Measurements from ENCODE around the gene INSIG2.
A peak's percentile ranks its signal among the peaks of the same experiment; 100 is the strongest.

Gene INSIG2

DNA sequence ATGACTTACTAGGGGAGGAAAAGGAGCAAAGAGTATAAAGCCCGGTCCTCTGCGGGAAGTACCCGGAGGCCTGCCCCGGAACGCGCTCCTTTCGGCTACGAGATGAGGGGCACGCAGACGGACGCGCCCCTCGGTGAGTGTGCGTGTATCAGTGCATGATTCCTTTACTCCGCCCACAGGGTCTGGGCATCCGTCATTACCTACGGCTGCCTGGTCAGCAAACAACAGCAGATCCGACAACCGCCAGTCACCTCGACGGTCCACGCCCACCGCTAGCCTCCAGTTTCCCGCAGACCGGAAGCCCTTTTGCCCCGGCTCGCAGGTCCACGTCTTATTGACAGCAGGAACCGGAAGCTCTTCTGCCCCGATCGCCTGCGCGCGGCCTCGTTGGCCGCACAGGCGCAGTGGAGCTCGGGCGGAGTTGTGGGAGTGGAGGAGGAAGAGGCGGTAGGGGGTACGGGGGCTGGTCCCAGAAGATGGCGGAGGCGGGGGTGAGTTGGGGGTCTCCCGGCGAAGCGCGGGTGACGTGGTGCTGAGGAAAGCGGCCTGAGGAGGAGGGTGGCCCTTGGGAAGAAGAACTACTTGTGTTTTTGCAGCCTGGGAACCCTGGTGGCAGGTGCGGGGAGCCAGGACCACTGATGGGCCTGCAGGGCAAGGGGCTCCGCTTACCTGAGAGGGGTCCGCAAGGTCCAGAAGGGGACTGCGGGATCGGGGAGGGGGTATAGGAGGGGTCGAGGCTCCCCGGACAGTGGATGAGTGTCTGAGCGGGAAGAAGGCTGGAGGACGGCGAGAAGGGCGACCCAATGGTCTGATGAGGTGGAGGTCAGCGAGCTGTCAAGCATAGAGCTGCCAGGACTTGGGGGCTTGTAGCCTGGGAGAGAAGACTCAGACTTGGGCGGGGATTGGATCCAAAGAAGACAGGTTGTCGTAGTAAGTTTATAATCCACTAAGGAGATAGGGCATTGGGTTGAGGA is at the start of gene INSIG2:
Gene INSIG2 (plus strand): TSS at position 421 of the 974 bp plus-strand sequence. CDS start 8,086 bp downstream, outside the sequence.
- peak; percentile 97 for DNase-seq

- DNase-seq: no peak
Measured at GRCh38 chr2:118040891-118041290, 47.4 kb upstream of the INSIG2 start.

- no peak for DNase-seq
Measured at GRCh38 chr2:118044103-118044716, 44.1 kb upstream of the INSIG2 start.

- DNase-seq: no peak
Measured at GRCh38 chr2:118044854-118045253, 43.4 kb upstream of the INSIG2 start.

DNA sequence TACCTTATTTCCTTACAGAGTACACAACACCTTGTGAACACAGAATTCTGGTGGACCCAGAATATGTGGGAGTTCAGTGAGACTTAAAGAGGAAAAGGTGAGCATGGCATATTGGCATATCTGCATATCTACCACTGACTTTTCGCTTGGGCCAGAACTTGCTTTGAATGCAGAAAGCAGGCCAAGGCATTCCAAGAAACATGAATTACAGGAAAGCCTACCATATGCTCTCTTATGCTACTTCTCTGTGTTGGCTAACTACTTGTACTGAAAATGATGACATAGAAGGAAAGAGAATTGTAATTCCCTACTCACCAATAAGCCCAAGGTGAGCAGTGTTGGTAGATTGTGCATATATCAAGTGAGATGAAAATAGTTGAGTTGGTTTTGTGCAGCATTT is 43.0 kb upstream of the INSIG2 start:
- no peak for DNase-seq

DNA sequence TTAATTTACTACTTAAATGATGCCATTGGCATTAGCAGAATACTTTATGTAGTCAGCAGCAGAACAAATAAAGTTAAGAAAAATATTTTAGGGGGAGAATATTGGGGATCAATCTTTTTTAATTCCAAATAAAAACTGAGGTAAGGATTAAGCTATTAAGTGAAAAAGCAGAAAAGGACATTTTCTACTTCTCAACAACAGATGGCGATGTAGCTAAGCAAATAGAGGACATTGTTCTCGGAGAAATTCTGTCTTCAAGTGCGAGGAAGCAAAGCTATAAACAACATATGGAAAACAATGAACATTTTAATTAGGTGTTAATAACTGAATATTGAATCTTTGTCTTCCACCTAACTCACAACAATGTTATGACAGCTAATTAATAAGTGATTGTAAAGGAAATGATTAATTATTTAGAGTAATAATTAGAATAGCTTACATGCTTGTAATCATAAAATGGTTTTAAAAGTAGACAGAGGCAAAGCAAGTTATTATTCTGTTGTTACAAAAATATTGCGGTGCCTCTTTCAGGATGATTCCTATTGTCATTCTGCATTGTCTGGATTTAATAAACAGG is 41.5 kb upstream of the INSIG2 start:
- peak; percentile 52 for DNase-seq

DNA sequence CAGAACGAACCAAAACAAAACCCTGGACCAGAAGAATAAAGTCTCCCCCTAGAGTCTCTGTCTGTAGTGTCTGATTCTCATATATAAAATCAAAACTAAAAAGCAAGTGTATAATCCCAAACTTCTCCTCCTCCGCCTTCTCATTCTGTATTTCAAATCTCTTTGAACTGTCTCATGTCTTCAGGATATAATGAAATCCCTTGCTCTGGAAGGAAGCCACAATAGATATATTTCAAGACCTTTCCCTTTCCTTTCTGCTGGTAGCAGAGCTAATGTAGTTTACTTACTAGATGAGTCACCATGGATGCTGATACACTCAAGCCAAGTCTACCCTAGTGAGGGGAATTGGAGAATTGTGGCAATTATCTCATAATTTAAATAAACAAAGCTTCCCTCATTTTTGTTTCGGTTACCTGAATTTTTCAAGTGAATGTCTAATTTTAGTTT is 40.9 kb upstream of the INSIG2 start:
- DNase-seq: peak; percentile 75

- DNase-seq: peak; percentile 57
Measured at GRCh38 chr2:118048401-118048800, 39.9 kb upstream of the INSIG2 start.

GRCh38 chr2:118049140-118049815 is 39.0 kb upstream of the INSIG2 start:
- peak; percentile 16 for DNase-seq

- DNase-seq: no peak
Measured at GRCh38 chr2:118049816-118050140, 38.5 kb upstream of the INSIG2 start.

DNA sequence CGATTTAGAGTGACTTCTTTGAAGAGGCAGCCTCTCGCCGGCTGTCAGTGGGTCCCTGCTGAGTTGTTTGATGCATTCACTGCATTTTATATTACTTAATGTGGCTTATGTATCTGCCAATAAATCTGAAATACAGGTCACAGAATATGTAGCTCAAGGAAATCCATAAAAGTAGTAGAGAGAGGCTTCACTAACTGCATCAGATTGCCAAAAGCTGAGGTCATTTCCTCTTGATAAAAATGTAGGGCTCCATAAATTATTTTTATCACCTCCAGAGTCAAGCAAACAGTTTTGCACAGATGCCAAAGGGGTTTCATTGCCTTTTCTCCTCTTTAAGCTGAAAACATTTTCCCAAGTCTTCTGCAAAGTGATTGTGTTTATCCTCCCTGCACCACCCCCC is 37.9 kb upstream of the INSIG2 start:
- DNase-seq: peak; percentile 71

DNA sequence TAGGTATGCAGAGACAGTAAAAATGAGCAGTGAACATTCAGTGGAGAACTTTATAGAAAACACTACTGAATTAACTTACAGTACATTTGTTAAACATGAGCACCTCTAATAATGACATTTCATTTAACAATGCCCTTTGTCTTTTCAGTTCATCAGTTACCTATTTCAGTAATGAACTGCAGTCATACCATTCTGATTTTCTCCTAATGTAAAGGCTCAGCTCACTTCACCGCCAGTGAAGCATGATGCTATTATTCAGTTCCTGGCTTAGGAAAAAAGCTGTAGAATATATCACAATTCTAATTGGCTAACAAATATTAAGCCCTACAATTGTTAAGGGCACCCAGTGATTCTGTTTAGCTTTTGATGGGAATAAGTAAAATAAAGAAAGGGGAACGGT is 37.3 kb upstream of the INSIG2 start:
- DNase-seq: no peak

DNA sequence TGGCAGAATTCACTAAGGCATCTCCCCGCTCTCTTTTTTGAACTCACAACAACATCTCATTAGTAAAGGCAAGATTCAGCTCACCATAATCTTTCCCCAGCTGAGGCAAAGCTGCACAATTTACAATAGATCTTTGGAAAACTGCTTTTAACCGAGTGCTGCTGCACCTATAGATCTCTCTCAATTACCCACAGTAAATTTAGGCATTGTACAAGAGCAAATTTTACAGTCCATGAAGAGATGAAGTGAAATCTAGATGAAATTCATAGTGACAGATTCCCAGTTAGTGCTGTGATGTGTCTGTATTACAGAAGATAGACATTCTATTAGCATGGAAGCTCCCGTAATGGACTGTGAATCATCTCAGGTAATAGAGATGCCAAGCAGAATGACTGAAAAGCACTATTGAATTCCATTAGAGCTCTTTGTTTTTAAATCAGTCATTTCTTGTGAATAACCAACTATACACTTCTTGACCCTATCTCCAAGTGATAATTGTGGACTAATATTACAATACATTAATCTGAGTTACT is 36.4 kb upstream of the INSIG2 start:
- DNase-seq: no peak

DNA sequence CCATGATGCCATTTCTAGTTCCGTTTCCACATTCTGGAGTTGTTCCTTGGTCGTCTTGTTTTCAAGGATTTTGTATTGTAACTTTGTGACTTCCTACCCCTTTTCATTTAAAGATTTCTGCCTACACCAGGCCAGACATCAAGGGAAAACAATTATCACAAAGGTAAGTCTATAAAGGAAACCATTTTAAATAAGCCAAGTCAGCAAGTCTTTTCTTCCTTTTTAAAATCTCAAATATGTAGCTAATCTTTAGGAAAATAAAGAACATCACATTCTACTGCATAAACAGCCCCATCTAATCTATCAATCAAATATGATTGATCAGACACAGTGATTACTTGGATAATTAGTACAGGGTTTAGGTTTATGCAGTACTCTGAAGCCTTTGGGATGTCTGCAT is 35.8 kb upstream of the INSIG2 start:
- DNase-seq: no peak

- DNase-seq: no peak
Measured at GRCh38 chr2:118053681-118054080, 34.6 kb upstream of the INSIG2 start.

- no peak for DNase-seq
Measured at GRCh38 chr2:118054213-118055008, 33.9 kb upstream of the INSIG2 start.

DNA sequence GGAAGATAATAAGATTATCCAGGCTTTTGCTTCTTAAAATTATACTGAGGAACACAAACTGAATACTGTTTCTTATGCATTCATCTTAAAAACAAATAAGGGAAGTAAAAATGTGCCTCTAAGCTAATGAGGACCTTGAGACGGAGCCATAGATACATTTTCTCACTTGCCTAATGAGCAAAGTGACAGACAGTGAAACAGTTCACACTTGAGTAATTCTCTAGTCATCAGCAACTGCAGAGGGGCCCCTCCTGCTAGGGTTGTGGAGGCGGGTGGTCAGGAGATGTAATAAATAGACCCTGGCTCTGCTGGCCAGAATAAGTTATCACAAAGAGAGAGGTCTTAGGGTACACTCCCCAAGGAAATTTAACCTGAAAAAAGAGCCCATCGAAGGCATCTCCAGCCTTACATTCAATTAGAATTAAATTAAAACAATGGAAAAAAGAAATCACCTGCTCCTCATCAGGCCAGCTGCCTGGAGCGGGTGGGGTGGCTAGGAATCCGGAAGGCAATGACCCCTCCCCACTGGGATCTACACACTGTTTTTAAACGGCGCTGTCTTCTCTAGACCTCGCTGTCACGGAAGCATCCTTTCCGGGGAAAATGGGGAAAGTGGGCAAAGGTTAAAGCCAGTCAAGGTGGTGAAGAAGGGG is 32.6 kb upstream of the INSIG2 start:
- no peak for DNase-seq

GRCh38 chr2:118056165-118056534 is 32.1 kb upstream of the INSIG2 start:
- no peak for DNase-seq

DNA sequence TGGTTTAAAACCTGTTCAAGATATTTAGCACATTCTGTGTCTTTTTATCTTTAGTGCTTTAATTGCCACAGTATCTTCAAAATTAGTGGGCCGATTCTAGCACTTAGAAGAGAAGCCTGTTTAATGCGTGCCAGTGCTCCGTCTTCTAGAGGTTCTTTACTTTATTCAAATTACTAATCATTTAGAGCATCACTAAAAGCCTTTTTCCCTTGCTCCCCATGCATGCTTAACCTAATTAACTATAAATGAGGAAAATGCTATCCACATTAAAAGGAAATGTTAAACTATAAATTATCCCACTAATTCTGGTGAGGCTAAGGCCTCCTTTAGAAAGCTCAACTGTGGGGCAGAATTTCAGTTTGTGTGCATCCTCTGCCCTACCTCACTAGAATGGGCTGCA is 31.5 kb upstream of the INSIG2 start:
- no peak for DNase-seq

GRCh38 chr2:118058951-118059350 is 29.3 kb upstream of the INSIG2 start:
- DNase-seq: peak; percentile 55

DNA sequence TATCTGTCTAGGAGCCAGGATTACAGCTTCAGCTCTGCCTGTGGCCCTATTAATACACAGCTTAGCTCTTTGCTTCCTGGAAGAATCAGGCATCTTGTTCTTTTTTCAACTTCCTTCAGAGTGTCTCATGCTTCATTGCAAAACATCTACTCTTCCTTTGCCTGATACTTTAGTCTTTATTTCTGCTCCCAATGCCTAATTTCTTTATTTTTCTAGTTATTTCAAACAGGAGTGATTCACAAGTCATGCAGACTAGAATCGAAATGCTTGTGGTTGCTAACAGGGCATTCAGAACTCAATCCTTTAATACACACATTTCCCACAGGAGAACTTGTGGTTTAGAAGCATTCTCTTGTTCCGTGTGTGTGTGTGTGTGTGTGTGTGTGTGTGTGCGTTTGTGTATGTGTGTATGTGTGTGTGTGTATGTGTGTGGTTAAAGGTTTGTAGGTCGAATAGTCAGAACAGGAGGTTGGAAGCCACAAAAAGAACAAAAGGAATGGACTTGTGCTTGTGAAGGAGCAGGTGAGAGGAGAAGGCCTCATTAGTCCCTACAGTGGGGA is 28.3 kb upstream of the INSIG2 start:
- peak; percentile 98 for DNase-seq

Data from fibroblast of skin of right biceps (primary cell).